Kasumi-1 (cell line): ENCODE data around the gene CYSRT1.

Experiments
- DNase-seq, 2 experiments: peaks; one replicate each; lab custom pipeline; 2025; lab: John Stamatoyannopoulos, UW

CYSRT1 gene

DNA sequence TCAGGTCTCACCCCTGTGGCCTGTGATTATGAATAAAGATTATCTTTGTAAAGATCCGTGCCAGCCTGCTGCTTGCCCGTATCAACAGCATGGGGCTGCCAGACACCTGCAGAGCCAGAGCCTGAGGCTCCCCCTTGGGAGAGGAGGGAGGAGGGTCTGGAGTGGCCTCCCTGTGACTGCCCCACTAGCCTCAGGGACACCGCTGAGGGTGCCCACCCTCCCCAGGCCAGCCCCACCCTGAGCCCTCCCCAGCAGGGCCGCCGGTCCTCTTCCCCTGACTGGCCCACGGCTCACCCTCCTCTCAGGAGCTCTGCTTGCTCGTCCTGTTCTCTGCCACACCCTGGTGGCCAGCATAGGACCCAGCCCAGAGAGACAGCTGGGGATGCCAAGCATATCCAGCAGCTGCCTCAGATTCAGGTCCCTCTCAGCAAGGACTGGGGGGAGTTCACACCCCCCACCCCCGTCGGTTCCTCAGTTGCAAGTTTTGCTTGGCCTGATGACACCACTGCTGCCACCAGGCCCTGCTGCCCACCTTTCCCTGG, 34.6 kb upstream of the CYSRT1 start:
- DNase-seq = no peak

GRCh38 chr9:137191245-137191644, 33.7 kb upstream of the CYSRT1 start:
- DNase-seq = no peak

- DNase-seq = no peak
These were observed 33.1 kb upstream of the CYSRT1 start for GRCh38 chr9:137191691-137192447.

GRCh38 chr9:137192448-137192780, 32.6 kb upstream of the CYSRT1 start:
- DNase-seq = no peak

DNA sequence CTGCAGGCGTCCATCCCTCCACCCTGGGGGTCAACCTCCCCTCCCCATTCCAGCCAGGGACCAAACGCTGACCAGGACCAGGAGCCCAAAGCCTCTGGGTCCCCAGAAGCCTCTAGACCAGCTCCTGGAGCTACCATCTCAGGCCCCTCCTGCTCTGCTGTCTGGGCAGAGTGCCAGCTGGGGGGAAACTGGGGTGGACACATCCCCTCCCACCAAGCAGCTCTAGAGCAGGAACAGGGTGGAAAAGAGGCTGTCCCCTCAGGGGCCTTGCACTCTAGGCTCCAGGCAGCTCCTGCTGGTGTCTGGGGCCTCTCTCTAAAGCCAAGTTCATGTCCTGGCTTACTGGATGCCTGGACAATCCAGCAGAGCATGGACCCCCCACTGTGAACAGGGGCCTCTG, 32.1 kb upstream of the CYSRT1 start:
- DNase-seq = no peak

- DNase-seq = no peak
These were observed 31.2 kb upstream of the CYSRT1 start for GRCh38 chr9:137193771-137194170.

GRCh38 chr9:137194388-137194787, 30.6 kb upstream of the CYSRT1 start:
- no peak for DNase-seq

DNA sequence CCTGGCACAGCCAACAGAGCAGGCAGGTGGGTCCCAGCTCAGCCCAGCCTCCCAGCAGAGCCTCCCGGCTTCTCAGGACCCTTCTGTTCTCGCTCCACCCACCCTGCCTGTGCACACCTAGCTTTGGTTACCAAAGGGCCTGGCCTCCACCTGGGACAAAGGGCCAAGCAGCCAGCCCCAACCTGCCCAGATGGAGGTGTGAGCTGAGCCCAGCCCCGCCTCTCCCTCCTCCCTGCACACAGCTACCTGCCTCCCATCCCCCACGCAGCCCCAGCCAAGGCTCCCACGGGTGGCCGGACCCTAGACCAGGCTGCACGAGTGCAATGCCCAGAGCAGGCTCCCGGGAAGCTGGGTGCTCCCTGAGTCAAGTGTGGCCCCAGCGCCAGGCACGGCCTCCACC, 30.1 kb upstream of the CYSRT1 start:
- DNase-seq = no peak

DNA sequence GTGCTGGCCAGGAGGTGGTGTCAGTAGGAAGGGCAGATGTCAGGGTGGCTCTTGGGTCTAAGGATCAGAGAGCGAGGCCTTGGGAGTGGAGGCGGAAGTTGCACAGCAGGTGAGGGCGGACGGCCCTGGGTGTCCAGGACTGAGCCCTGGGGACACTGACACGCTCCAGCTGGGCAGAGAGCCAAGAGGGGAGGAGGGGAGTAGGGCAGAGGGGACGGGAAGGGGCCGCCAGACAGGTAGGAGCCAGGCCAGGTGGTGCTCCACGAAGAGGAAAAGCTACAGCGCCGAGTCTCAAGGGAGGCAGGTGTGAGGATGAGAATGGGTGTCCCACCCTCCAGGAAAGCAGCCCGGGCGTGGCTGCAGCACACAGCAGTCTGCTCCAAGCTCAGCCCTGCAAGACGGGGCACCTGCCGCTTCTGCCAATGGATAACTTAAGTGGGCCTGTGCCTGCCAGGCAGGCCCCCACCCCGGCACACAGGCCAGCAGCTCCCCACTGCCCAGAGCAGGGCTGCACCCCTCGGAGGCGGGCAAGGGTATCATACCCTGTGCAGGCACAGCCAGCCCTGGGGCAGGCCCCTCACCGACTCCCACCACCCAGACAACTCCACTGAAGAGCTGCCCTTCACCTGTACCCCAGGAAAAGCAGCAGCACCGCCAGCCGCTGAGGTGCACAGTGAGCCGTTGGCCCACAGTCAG, 29.3 kb upstream of the CYSRT1 start:
- no peak for DNase-seq

- DNase-seq = no peak
These were observed 26.7 kb upstream of the CYSRT1 start for GRCh38 chr9:137198051-137198901.

- DNase-seq = no peak
These were observed 26.1 kb upstream of the CYSRT1 start for GRCh38 chr9:137198902-137199283.

DNA sequence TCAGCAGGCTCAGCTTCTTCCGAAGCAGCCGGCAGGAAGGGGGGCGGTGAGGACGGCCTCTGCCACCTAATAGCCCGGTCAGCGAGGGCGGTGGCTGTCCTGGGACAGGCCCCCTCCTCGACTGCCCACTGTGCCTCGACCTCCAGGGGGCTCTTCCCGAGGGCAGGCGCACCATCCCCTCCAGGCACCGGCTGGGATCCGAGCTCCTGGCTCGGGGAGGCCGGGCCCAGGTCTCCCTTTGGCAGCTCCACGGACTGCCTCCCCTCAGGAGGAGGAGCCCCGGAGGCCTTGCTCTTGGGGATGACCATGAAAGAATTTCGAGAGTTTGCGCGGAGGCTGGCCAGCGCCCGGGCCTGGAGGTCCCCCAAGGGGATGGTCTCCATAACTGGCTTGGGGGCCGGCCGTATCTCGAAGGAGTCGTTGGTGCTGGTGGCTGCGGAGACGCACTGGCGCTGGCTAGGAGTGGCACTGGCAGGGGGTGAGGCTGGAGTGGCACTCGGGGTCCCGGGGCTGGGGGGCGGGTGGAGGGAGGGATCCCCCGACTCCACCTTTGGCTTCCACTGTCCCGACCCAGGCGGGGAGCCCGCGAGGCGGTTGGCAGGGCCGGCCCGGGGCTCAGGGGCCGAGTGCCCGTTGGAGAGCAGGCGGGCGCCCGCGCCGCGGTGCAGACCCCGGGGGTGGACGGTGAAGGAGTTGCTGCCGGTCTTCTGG, 25.4 kb upstream of the CYSRT1 start:
- DNase-seq = no peak

DNA sequence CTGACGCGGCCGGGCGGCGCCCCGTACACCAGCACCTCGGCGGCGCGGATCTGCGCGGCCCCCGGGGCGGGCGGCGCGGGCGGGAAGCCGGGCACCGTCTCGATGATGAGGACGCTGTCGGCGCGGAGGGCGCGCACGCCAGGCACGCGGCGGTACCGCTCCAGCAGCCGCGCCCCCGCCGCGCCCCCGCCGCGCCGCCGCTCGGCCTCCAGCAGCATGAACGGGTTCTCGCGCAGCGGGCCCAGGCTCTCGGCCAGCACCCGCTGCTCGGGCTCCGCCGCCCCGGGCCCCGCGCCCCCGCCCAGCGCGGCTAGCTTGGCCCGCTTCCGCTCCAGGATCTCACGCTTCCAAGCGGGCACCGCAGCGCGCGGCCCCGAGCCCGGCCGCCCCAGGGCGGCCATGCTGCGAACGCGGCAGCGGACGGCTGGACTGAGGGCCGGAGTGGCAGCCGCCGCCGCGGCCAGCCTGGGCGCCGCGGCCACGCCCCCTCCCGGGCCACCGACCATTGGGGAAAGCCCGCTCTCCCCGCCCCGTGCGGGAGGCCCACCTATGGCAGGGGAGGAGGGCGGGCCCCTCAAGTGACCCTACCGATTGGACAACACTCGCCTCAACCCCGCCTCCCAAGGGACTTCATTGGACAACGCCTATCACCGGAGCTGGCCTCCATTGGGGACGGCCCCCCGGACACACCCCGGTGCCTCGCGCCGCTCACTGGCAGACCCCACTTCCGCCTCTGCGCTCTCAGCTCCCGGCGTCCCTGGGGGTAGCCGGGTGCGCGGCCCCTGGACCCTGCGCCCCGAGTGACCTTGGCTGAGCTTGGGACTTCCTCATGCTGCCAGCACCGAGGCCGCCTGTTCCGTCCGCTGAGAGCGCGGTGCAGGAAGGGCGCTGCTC, 24.4 kb upstream of the CYSRT1 start, which contains the start of gene TPRN:
TSS of gene TPRN (minus strand) at position 431 of the 894 bp plus-strand sequence. CDS start at position 401, 30 bp downstream.
- DNase-seq = peak; percentile 97 to 98

DNA sequence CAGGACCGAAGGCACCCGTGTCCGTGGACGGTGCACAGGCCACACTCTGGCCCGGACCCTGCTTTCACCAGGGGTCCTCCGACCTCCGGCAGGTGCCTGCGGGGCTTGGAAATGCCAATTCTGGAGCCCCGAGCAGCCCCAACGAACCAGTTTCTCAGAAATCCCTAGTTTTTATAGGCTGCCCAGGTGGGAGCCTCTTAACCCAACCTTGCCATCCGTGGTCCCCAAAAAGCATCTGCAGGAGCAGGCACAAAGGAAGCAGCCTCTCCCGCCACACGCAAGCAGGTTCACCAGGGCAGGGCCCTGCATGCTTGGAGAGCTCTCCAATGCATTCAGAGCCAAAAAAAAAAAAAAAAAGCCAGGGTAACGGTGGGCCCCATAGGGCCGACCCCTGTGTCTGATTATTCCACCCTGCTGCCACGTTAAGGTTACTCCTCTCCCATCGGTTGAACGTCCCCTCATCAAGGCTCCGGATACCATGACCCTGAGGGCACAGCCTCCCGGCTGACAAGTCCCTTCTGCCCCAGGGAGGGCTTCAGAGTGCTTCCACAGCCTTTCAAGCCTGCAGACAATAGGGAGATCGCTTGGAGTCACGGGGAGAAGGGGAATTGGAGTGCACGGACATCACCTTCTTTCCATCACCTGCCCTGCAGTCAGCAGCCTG, 23.6 kb upstream of the CYSRT1 start:
- DNase-seq = no peak

DNA sequence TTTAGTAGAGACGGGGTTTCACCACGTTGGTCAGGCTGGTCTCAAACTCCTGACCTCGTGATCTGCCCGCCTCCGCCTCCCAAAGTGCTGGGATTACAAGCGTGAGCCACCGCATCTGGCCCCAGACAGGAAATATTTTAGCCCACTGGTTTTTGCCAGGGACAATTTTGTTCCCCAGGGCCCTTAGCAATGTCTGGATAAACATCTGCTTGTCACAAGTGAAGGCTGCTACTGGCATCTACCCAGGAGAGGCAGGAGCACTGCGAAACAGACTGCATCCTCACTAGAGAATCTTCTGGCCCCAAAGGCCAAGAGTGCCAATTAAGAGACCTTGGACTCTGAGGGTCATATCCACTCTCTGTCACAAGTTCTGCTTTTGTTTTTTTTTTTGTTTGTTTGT, 22.0 kb upstream of the CYSRT1 start:
- no peak for DNase-seq

GRCh38 chr9:137204731-137205125, 20.2 kb upstream of the CYSRT1 start:
- no peak for DNase-seq

DNA sequence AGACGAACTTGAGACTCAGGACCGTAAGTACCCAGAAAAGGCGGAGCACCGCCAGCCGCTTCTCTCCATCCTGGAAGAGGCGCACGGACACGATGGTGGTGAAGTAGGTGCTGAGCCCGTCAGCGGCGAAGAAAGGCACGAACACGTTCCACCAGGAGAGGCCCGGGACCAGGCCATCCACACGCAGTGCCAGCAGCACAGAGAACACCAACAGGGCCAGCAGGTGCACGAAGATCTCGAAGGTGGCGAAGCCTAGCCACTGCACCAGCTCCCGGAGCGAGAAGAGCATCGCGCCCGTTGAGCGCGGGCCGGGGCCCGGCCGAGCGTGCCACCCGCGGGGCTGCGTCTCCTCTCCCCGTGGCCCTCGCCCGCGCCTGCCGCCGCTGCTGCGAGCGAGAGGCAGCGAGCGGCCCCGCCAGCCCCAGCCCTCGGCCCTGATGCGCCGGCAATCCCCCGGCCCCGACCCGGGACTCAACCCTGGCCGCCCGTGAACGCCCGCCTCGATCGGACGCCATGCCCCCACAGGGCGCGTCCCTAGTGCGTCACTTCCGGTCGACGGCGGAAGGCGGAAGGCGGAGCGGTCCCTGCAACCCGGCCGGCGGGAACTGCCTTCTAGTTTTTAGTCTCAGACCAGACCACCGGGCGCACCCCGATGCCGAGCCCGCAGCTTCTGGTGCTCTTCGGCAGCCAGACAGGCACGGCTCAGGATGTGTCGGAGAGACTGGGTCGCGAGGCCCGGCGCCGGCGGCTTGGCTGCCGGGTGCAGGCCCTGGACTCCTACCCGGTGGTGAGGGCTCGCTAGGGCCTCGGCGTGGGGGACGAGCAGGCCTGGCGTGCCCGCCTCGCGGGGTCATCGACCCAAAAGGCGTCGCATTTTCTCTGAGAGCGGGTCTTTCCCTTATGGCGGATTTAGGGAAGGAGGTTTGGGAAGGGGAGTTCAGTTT, 19.6 kb upstream of the CYSRT1 start, which contains the start of the genes NDOR1 and TMEM203:
TSS of gene NDOR1 (plus strand) at position 575 of the 944 bp plus-strand sequence. CDS start at position 653, 78 bp downstream.
TSS of gene TMEM203 (minus strand) at position 523 of the 944 bp plus-strand sequence. CDS start at position 289, 234 bp downstream.
- DNase-seq = peak; percentile 79 to 83

DNA sequence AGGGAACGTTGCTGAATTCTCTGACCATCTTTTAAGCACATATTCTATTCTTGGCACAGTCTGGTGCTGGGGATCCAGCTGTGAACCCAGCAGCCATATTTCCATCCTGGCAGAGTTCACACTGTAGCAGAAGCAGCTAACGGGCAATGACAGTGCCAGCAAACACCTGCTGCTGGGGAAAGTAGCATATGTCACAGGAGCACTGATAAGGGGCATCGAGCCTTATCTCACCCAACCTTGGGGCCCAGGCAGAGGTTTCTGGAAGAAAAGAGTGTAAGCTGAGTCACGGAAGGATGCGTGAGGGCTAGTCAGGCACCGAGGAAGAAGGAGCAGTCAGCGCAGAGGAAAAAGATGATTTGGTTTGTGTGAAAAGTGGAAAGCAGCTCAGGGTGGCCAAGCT, 18.4 kb upstream of the CYSRT1 start:
- DNase-seq = no peak

GRCh38 chr9:137211532-137211931, 13.4 kb upstream of the CYSRT1 start:
- no peak for DNase-seq
